Keratinocyte (primary cell): ENCODE data around the gene NPAS3. TPM values are rescaled to one million over a fixed set of nuclear protein-coding genes. Genes with fewer than 3 reads are reported as not detected.

Source experiments
- DNase-seq: peaks from one replicate; pipeline ENCODE4 v3.0.0-alpha.2; 2011; ENCODE audit warnings: low read depth, missing footprints, low spot score
- FAIRE-seq: peaks from 2 replicates; lab custom pipeline; 2011; peaks lifted over from hg19 to GRCh38; lab: Jason Lieb, UNC
- H2AFZ ChIP-seq: 2 replicates; pipeline ENCODE4 v1.6.0; 2012; ENCODE audit warnings: low read length, control low read depth, inconsistent platforms; ENCODE audit not compliant: control insufficient read depth
- H3K27ac ChIP-seq: 2 replicates; pipeline ENCODE4 v1.5.1; 2011; ENCODE audit warnings: low read length; ENCODE audit not compliant: control insufficient read depth, insufficient read depth
- H3K27me3 ChIP-seq: 3 replicates; pipeline ENCODE4 v1.6.0; 2011; ENCODE audit warnings: low read length; ENCODE audit not compliant: control insufficient read depth, insufficient read depth; ENCODE audit errors: extremely low read depth
- H3K36me3 ChIP-seq, 2 experiments: 2 replicates in 1 of 2; 3 replicates in 1 of 2; pipeline ENCODE4 v1.5.1; 2011; ENCODE audit warnings: low read length in 2 of 2, mild to moderate bottlenecking in 1 of 2; ENCODE audit not compliant: control insufficient read depth in 2 of 2, insufficient read depth in 2 of 2; ENCODE audit errors: extremely low read depth in 1 of 2
- H3K4me1 ChIP-seq: 3 replicates; pipeline ENCODE4 v1.5.1; 2011; ENCODE audit warnings: low read length; ENCODE audit not compliant: control insufficient read depth, insufficient read depth; ENCODE audit errors: extremely low read depth
- H3K4me2 ChIP-seq: 3 replicates; pipeline ENCODE4 v1.6.0; 2011; ENCODE audit warnings: low read depth, low read length; ENCODE audit not compliant: control insufficient read depth, insufficient read depth; ENCODE audit errors: extremely low read depth
- H3K4me3 ChIP-seq, 3 experiments: fragments of 200-600 bp in 1 of 3; sonication (generic) in 1 of 3; 2 replicates in 2 of 3; 3 replicates in 1 of 3; pipeline ENCODE4 v1.5.1; 2011 to 2016; ENCODE audit warnings: low read length in 3 of 3, mild to moderate bottlenecking in 3 of 3, control low read depth in 2 of 3, inconsistent platforms in 1 of 3, low read depth in 1 of 3, mixed read lengths in 1 of 3, mixed run types in 1 of 3, moderate library complexity in 1 of 3; ENCODE audit not compliant: control insufficient read depth in 2 of 3, insufficient read depth in 2 of 3; ENCODE audit errors: extremely low read depth in 1 of 3
- H3K79me2 ChIP-seq: 2 replicates; pipeline ENCODE4 v1.6.0; 2012; ENCODE audit warnings: low read length; ENCODE audit not compliant: control insufficient read depth, insufficient read depth
- H3K9ac ChIP-seq: 3 replicates; pipeline ENCODE4 v1.6.0; 2011; ENCODE audit warnings: low read length; ENCODE audit not compliant: control insufficient read depth, insufficient read depth; ENCODE audit errors: extremely low read depth
- H3K9me1 ChIP-seq: 3 replicates; pipeline ENCODE4 v1.6.0; 2011; ENCODE audit warnings: low read length; ENCODE audit not compliant: control insufficient read depth, insufficient read depth; ENCODE audit errors: extremely low read depth
- H3K9me3 ChIP-seq: 2 replicates; pipeline ENCODE4 v1.5.1; 2012; ENCODE audit warnings: low read depth, low read length; ENCODE audit not compliant: control insufficient read depth
- H4K20me1 ChIP-seq: 3 replicates; pipeline ENCODE4 v1.6.0; 2011; ENCODE audit warnings: low read length; ENCODE audit not compliant: control insufficient read depth, insufficient read depth; ENCODE audit errors: extremely low read depth
- EZH2 ChIP-seq: IDR thresholded peaks from one replicate; pipeline ENCODE4 v1.6.1; 2012; ENCODE audit warnings: inconsistent platforms, mild to moderate bottlenecking, low read length, moderate library complexity
- dilution Hi-C: fragments of 300-500 bp; cut with MboI; formaldehyde crosslinking; loops from one replicate; pipeline ENCODE4 v1.7.0; 2020; ENCODE audit warnings: low sequenced_read_pairs; ENCODE audit not compliant: extremely low pct_ligation_motif_present
- polyA plus RNA-seq, 5 experiments: library from polyadenylated mRNA; depleted of rRNA in 3 of 5; stranded (reverse) in 3 of 5; stranded (forward) in 1 of 5; unstranded in 1 of 5; fragments of >200 nt; gene quantifications; 1 replicate in 1 of 5; 2 replicates in 3 of 5; 3 replicates in 1 of 5; pipeline versions ENCODE4 v1.2.1 to v1.2.3, GENCODE V29; 2011 to 2012; ENCODE audit warnings: missing spikeins in 2 of 5, low read depth in 1 of 5, low replicate concordance in 1 of 5
- TF ChIP-seq, protein P1 (sequence below), 3 experiments: IDR thresholded peaks in 1 of 3; conservative IDR thresholded peaks in 1 of 3; optimal IDR thresholded peaks in 1 of 3; 2 replicates in 2 of 3; 3 replicates in 1 of 3; pipeline versions ENCODE3 to v1.5.1; 2011; ENCODE audit warnings: low read length in 3 of 3, mild to moderate bottlenecking in 3 of 3, moderate library complexity in 2 of 3, control low read depth in 1 of 3, inconsistent platforms in 1 of 3; ENCODE audit not compliant: insufficient read depth in 2 of 3; ENCODE audit errors: extremely low read depth in 1 of 3

The NPAS3 gene
- polyA plus RNA-seq, 1 donor (not counting 4 experiments of a cell fraction or from before 2014, with no cell fraction given), result 0.07 TPM

DNA sequence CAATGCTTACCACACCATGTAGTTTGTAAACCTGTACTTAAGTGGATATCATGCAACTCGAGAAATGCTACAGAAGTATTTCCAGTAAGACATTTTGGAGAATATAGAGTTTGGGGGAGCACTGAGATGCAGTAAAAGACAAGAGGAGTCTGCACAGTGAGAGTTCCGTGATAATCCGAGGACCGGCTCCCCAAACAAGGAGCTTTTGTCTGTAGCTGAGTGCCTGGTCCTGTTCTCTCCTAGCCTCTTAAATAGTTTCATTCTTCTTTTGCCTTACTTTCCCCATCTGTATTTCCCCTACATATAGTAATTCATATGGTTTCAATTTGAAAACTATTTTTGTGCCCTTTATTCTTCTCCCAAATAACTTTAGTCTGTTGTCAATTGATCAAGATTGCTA lies 648.1 kb downstream of the NPAS3 start:
- no peak overlapping the region for H2AFZ ChIP-seq
- H3K9ac ChIP-seq, result no peak overlapping the region
- no peaks in the 10 kb centered on the region for H4K20me1 ChIP-seq
- H3K27me3 ChIP-seq, result no peaks in the 10 kb centered on the region
- H3K4me3 ChIP-seq, result no peak overlapping the region
- no peaks in the 10 kb centered on the region for H3K9me3 ChIP-seq
- no peaks in the 10 kb centered on the region for H3K36me3 ChIP-seq
- H3K27ac ChIP-seq, result no peak overlapping the region
- peaks cover 12% of the 10 kb centered on the region for H3K4me1 ChIP-seq
- DNase-seq (no peak), FAIRE-seq (no peak)
- no peak overlapping the region for H3K4me2 ChIP-seq
- H3K79me2 ChIP-seq, result no peaks in the 10 kb centered on the region
- TF ChIP-seq EZH2, result no peak
- TF ChIP-seq, protein P1, sequence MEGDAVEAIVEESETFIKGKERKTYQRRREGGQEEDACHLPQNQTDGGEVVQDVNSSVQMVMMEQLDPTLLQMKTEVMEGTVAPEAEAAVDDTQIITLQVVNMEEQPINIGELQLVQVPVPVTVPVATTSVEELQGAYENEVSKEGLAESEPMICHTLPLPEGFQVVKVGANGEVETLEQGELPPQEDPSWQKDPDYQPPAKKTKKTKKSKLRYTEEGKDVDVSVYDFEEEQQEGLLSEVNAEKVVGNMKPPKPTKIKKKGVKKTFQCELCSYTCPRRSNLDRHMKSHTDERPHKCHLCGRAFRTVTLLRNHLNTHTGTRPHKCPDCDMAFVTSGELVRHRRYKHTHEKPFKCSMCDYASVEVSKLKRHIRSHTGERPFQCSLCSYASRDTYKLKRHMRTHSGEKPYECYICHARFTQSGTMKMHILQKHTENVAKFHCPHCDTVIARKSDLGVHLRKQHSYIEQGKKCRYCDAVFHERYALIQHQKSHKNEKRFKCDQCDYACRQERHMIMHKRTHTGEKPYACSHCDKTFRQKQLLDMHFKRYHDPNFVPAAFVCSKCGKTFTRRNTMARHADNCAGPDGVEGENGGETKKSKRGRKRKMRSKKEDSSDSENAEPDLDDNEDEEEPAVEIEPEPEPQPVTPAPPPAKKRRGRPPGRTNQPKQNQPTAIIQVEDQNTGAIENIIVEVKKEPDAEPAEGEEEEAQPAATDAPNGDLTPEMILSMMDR (optimal IDR thresholded peaks at IDR 0.05 in 1 of 3, IDR thresholded peaks at IDR 0.05 in 1 of 3, conservative IDR thresholded peaks at IDR 0.05 in 1 of 3; ENCODE audit: extremely low read depth in 1 of 3, insufficient read depth in 2 of 3, low read length in 3 of 3), result no peak
- dilution Hi-C loops, result no loop called here
- no peaks in the 10 kb centered on the region for H3K9me1 ChIP-seq

DNA sequence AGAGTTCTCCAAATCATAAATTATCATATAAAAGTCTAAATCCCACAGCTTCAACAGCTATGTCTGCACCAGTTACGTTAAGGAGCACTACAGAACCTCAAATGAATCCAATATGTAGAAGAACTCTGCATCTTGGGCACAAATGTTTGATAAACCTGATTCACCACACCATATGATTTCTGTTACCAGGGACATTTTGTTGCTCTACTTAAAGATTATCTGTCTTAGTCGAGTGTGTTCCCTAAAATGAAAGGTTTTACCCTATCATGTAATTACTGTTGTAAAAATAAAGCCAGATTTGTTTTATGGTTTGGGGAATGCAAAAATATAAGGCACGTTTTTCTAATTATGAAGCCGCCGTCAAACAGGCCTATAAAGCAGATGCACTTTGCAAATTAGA lies 649.1 kb downstream of the NPAS3 start:
- no peaks in the 10 kb centered on the region for H3K36me3 ChIP-seq
- H3K27ac ChIP-seq, result no peak overlapping the region
- dilution Hi-C loops, result no loop called here
- H3K27me3 ChIP-seq, result no peaks in the 10 kb centered on the region
- no peaks in the 10 kb centered on the region for H3K79me2 ChIP-seq
- H4K20me1 ChIP-seq, result no peaks in the 10 kb centered on the region
- TF ChIP-seq EZH2, result no peak
- TF ChIP-seq, protein P1 (optimal IDR thresholded peaks at IDR 0.05 in 1 of 3, IDR thresholded peaks at IDR 0.05 in 1 of 3, conservative IDR thresholded peaks at IDR 0.05 in 1 of 3; ENCODE audit: extremely low read depth in 1 of 3, insufficient read depth in 2 of 3, low read length in 3 of 3), result no peak
- no peak for FAIRE-seq
- no peak overlapping the region for H3K9ac ChIP-seq
- H3K9me1 ChIP-seq, result no peaks in the 10 kb centered on the region
- no peaks in the 10 kb centered on the region for H3K9me3 ChIP-seq
- no peak overlapping the region for H3K4me3 ChIP-seq
- H2AFZ ChIP-seq, result no peak overlapping the region
- H3K4me1 ChIP-seq, result peaks cover 12% of the 10 kb centered on the region
- no peak for DNase-seq
- H3K4me2 ChIP-seq, result no peak overlapping the region
